KOPT-K1 (cell line): ENCODE data around the gene FRAT2.

Experiments used
- H3K27ac ChIP-seq: fragments of 200-600 bp; sonication (generic); 2 replicates; pipeline ENCODE4 v1.5.1; 2016; ENCODE audit warnings: antibody characterized with exemption, mild to moderate bottlenecking, low read depth, low read length; ENCODE audit not compliant: poor library complexity, severe bottlenecking
- H3K36me3 ChIP-seq: fragments of 200-600 bp; sonication (generic); 2 replicates; pipeline ENCODE4 v1.5.1; 2017; ENCODE audit warnings: antibody characterized with exemption, mild to moderate bottlenecking, low read length, moderate library complexity; ENCODE audit not compliant: insufficient read depth
- H3K9me3 ChIP-seq: fragments of 200-600 bp; sonication (generic); 2 replicates; pipeline ENCODE4 v1.5.1; 2017; ENCODE audit warnings: antibody characterized with exemption, low read length, mild to moderate bottlenecking; ENCODE audit not compliant: insufficient read depth, poor library complexity, severe bottlenecking

Gene FRAT2, protein sequence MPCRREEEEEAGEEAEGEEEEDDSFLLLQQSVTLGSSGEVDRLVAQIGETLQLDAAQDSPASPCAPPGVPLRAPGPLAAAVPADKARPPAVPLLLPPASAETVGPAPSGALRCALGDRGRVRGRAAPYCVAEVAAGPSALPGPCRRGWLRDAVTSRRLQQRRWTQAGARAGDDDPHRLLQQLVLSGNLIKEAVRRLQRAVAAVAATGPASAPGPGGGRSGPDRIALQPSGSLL

DNA sequence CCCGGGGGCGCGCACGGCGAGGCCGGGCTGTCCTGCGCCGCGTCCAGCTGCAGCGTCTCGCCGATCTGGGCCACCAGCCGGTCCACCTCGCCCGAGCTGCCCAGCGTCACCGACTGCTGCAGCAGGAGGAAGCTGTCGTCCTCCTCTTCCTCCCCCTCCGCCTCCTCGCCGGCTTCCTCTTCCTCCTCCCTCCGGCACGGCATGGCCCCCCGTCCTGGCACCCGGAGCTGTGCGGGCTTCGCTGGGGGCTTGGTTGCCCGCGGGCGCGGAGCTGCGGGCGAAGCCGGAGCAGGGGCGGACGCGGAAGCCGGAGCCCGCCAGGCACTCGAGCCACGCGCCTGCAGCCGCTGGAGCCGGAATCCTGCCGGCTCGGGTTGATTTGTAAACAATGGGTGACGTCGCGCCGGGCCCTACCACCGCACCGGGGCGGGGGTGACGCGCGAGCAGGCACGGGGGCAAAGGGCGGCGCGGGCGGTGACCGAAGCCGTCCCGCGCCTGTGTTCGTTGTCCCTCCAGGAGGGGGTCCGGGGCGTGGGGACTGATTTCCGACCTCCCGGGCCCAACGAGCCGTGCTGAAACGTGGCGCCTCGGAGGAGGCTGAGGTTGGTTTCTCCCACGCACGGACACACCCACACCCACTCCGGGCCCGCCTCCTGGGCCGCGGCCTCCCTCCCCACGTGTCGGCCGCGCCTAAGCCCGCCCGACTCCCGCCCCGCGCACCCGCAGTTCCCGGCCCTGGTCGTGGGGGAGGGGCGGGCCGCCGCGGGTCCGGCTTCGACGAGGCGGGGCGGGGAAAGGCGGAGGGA lies at the start of gene FRAT2:
Gene FRAT2, minus strand, starts transcription at position 360 of the 806 bp plus-strand sequence. Its CDS starts 157 bp downstream, at position 203.
- Histone ChIP-seq H3K27ac (peak within 1 kb of the TSS; percentile 88), H3K9me3 (no peaks in the 10 kb centered on the region), H3K36me3 (0 out of 2 replicates have a peak, but pooled peaks cover 1% of the 10 kb centered on the region)

DNA sequence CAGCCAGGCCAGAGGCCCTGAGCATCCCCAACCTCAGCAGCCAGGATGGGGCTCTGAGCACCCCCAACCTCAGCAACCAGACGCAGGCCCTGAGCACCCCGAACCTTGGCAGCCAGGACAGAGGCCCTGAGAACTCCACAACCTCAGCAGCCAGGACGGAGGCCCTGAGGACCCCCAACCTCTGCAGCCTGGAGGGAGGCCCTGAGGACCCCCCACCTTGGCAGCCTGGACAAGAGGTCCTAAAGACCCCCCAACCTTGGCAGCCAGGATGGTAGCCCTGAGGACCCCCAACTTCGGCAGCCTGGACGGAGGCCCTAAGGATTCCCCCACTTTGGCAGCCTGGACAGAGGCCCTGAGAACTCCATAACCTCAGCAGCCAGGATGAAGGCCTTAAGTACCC lies 49.6 kb upstream of the FRAT2 start:
- peaks cover 95% of the 10 kb centered on the region for H3K36me3 ChIP-seq
- no peak overlapping the region for H3K27ac ChIP-seq
- no peaks in the 10 kb centered on the region for H3K9me3 ChIP-seq

DNA sequence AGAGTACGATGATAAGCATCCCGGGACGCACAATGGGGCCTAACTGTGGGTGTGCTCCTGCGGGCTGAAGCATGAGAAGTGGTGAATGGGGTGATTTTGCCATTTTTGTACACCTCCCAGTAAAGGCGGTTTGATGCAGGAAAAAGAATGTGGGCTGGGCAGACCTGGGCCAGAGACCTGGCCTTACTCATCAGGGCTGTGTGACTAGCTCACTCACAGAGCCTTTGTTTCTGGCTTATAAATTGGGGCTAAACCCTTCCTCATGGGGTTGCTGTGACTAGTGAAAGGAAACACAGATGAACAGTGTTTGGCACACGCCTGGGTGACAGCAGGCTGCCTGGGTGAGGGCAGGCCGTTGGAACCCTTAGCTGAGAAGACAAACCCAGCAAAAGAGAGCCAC lies 48.6 kb upstream of the FRAT2 start:
- Histone ChIP-seq H3K9me3 (no peaks in the 10 kb centered on the region), H3K36me3 (peaks cover 93% of the 10 kb centered on the region), H3K27ac (no peak overlapping the region)

DNA sequence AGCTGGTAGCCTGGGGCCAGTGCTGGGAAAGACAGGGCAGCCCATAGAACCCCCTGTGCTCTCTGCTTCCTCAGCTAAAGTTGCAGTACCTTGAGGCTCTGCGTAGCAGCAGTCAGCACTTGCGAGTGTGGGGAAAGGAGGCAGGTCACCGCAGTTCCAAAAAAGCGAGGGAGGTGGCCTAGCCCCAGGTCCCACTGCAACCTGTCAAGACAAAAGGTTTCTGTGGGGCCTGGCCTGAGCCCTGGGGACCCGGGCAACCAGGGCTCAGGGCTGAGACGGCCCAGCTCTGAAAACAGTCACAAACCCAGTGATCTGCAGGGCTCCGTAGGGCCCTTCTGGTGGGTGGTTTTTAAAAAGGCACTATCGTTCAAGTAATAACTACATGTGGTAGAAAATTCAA lies 47.1 kb upstream of the FRAT2 start:
- Histone ChIP-seq H3K27ac (no peak overlapping the region), H3K9me3 (no peaks in the 10 kb centered on the region), H3K36me3 (peaks cover 93% of the 10 kb centered on the region)

DNA sequence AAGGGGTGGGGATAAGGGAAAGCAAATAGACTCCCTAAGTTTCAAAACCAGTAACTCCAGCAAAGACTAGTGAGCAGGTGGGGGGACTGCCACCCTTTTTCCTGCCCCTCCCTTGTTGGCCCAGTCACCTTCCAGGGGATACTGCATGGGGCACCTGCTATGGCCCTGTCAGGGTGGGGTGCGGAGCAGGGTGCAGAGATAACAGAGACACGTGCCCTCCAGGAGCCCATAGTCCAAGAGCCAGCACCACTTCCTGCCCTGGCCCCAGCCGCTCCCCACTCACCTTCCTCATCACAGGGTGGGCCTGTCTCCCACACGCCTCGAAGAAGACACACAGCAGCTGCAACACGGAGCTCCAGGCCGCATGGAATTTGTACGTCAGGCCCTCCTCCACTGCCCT lies 46.0 kb upstream of the FRAT2 start:
- Histone ChIP-seq H3K9me3 (no peaks in the 10 kb centered on the region), H3K36me3 (peaks cover 93% of the 10 kb centered on the region), H3K27ac (no peak overlapping the region)

DNA sequence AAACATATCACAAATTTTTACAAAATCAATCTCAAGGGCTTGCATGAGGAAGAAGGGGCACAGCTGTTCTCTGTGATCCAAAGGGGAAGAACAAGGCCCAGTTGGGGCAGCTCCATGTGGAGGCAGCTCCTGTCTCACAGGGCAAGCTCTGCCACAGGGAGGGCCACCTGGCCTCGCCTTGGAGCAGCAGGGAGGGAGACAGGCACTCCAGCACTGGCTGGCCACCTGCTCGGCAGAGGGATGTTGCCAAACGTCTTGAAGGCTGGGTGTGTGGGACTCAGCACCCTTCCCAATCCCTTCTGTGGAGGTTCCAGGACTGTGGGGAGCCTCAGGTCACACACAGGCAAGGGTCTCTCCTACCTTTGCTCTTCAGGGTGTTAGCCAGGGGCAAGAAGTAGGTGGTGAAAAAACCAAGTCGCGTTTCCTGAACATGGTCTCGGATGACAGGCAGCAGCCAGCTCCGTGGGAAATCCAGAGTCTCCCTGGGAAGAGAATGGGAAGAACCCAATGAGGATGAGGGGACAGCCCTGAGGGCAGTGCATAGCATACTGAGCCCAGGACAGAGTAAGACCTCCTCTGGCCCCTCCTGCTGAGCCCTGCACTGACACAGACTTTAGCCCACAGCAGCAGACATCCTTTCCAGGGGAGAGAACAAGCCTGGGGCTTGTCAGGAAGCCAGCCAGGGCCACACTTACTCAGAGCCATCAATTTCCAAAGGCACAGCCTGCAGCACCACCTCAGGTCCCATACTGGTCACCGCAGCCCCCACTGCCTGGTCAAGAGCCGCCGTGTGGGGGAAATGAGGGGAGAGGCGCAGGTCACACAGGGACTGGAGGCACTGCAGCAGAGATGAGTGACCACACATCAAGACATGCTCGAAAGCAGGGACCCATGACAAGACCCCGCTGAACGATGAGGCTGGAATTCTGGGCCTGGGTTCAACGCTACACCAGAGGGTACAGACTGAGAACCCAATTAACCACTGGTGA lies 44.7 kb upstream of the FRAT2 start:
- Histone ChIP-seq H3K36me3 (peaks cover 92% of the 10 kb centered on the region), H3K9me3 (no peaks in the 10 kb centered on the region), H3K27ac (no peak overlapping the region)

DNA sequence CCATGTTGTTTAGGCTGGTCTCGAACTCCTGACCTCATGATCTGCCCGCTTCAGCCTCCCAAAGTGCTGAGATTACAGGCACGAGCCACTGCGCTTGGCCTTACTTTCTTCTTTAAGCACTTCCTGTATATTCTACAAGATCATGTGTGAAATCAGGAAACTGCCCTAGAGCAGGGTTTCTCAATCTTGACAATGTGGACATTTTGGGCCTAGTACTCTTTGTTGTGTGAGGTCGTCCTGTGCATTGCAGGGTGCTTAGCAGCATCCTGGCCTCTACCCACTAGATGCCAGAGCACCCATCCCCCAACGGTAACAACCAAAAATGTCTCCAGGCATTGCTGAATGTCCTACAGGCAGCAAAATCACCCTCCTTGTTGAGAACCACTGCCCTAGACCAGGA lies 41.9 kb upstream of the FRAT2 start:
- H3K36me3 ChIP-seq, result peaks cover 96% of the 10 kb centered on the region
- H3K9me3 ChIP-seq, result no peaks in the 10 kb centered on the region
- no peak overlapping the region for H3K27ac ChIP-seq

DNA sequence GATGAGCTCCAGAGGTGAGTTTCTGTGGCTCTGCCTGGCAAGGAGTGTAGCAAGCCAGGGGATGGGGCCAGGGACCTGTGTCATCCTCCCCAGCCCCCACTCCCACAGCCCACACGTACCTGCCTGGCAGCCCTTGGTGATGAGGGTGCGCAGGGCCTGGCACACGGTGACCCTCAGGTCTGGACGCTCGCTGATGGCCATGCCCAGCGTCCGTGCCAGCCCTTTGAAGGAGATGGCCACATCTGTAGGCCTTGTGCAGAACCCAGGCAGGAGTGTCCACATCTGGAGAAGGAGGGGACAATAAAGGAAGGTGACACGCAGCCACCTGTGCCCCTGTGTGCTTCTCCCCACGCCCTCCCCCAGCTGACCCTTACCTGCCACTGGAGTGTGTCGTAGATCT lies 38.9 kb upstream of the FRAT2 start:
- peaks cover 98% of the 10 kb centered on the region for H3K36me3 ChIP-seq
- H3K9me3 ChIP-seq, result no peaks in the 10 kb centered on the region
- H3K27ac ChIP-seq, result no peak overlapping the region

DNA sequence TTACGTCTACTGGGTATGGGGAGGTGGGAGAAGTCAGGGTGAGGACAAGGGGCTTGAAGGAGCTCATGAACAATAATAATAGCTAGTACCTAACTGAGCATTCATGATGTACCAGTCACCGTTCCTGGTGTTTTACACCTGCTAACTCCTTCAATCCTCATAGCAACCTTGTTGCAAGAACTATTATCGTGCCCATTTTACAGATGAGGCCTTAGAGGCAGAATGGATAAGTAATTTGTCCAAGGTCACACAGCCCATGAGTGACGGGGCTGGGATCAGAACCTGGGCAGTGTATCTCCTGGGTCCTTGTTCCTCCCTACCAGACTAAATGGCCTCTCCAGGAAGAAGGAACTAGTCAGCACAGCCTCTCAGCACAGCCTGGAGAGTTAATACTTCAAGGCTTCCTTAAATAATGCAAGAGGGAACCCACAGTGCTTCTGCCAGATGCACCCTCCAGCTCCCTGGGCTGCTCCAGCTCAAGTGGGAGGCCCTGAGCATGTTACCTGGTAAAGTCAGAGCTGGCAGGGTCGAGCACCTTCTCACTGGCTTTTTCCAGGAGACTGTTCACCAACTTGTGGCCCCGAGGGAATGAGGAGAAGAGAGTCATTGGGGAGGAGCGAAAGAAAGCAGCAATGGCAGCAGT lies 37.8 kb upstream of the FRAT2 start:
- H3K36me3 ChIP-seq, result peaks cover 98% of the 10 kb centered on the region
- no peak overlapping the region for H3K27ac ChIP-seq
- no peaks in the 10 kb centered on the region for H3K9me3 ChIP-seq

DNA sequence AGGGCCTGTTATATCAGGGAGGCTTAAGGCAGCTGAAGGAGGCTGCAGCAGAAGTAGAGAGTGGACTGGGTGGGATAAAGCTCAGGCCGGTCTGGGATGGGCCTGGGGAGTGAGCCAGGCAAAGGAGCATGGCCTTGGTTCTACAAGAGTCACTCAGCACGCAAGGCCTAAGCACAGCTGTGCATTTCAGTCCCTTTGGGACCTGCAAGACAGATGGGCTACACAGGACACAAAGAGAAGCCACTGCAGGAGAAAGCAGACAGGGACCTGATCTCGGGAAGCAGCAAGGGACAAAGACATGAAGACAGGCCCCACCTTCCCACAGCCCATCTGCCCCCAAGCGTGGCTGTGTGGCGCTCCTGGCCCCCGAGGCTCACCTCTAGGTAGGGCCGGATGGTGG lies 37.2 kb upstream of the FRAT2 start:
- Histone ChIP-seq H3K36me3 (peaks cover 98% of the 10 kb centered on the region), H3K9me3 (no peaks in the 10 kb centered on the region), H3K27ac (no peak overlapping the region)

DNA sequence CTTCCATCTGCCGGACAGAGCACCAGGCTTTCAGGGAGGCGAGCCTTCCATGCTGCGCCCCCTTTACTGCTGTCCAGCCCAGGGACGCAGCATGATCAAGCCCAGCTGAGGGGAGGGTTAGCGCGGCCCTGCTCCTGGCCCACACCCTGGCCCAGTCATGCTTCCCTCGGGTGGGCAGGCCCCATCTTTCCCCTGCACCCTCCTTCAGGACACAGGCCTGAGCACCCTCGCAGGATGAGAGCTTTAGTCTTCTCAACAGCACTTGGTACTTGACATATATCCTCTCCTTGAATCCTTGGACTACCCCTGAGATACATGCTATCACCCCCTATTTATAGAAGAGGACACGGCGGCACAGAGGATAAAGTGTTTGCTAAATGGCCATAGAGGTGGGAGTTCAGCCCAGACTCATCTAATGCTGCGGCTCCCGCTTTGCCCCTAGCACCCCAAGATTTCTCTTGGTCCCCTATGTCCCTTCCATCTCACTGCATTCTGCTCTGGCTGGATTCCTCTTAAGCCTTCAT lies 32.7 kb upstream of the FRAT2 start:
- peaks cover 99% of the 10 kb centered on the region for H3K36me3 ChIP-seq
- no peak overlapping the region for H3K27ac ChIP-seq
- no peaks in the 10 kb centered on the region for H3K9me3 ChIP-seq

DNA sequence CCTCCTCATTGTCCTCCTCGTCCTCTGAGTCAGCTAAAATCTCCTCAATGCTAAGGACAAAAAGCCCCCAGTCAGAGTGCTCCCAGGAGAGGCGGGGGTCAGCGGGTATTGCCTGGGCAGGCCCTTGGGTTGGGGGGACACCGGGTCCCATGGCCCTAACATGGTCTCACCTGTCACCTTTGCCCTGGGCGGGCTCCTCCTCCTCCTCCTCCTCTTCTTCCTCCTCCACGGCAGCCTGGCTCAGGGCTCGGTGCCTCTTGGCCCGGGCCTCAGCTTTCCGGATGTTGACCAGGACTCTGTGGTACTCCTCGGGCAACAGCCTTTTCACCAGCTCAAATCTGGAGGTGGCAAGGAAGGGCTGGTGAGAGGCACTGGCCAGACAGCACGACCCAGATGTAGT lies 32.0 kb upstream of the FRAT2 start:
- Histone ChIP-seq H3K27ac (no peak overlapping the region), H3K9me3 (no peaks in the 10 kb centered on the region), H3K36me3 (peaks cover 99% of the 10 kb centered on the region)

DNA sequence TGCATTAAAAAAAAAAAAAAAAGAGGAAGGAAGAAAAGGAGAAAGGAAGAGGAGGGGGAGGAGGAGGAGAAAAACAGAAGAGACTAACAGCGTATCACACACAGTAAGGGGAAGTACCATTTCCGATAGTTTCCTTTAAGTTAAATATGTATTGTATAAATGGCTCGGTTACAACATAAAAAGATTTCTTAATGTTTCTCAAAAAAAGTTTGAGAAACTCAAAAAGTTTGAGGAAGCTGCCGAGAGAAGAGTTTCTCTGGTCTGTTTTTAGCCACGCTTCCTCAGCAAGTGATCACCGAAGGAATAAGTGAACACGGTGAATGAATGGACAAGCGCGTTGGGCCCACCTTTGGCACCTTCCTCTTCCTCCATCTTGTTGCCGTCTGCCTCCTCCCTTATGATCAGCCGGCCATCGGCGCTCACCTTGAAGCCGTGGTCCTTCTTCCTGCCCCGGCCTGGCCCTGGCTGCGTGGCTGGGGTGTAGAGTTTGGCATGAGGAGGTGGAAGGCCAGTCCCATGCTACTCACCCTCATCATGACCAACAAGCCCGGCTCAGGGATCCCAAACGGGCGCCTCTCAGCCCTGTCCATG lies 31.3 kb upstream of the FRAT2 start:
- Histone ChIP-seq H3K9me3 (no peaks in the 10 kb centered on the region), H3K27ac (no peak overlapping the region), H3K36me3 (peaks cover 99% of the 10 kb centered on the region)

DNA sequence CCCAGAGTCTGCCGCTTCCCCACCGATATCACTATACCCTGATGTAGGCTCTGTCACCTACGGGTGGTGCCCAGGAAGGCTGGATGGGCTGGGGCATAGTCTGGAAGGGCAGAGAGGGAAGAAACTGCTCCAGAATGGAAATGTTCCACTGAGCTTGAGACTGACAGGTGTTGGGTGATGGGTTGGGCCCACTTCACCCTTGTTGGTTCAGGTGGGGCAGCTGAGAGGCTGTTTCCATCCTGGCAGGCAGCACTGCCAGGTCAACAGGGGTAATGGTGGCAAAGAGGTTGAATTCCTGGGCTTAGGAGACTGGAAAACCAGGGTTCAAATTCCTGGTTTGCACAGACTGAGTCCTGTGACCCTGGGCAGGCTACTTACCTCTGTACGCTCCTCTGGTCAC lies 28.5 kb upstream of the FRAT2 start:
- H3K9me3 ChIP-seq, result no peaks in the 10 kb centered on the region
- H3K27ac ChIP-seq, result no peak overlapping the region
- H3K36me3 ChIP-seq, result peaks cover 96% of the 10 kb centered on the region
